K562 (cell line): Measurements from ENCODE around the gene INCA1. TPM values are rescaled to one million over a fixed set of nuclear protein-coding genes. Genes with fewer than 3 reads are reported as not detected.

ENCODE experiments used
- EP300 ChIP-seq: IDR thresholded peaks from 2 replicates; pipeline ENCODE4 v1.6.1; 2012; ENCODE audit warnings: low read length, improper control_type of control experiment
- HDGF ChIP-seq: fragments of 450-650 bp; IDR thresholded peaks from 2 replicates; pipeline ENCODE4 v1.6.1; 2016
- KDM4B ChIP-seq, 2 experiments: fragments of 450-650 bp in 1 of 2; sonication (generic) in 1 of 2; IDR thresholded peaks; 2 replicates each; pipeline ENCODE4 v1.6.1; 2016 to 2017; ENCODE audit warnings: borderline replicate concordance in 2 of 2, antibody characterized with exemption in 1 of 2, low read depth in 1 of 2, mild to moderate bottlenecking in 1 of 2
- NCOA2 ChIP-seq, 2 experiments: fragments of 450-650 bp; IDR thresholded peaks; 2 replicates each; pipeline ENCODE4 v1.6.1; 2018; ENCODE audit warnings: mild to moderate bottlenecking in 2 of 2, moderate library complexity in 1 of 2; ENCODE audit not compliant: partially characterized antibody in 2 of 2
- NCOR1 ChIP-seq: fragments of 450-650 bp; IDR thresholded peaks from 2 replicates; pipeline ENCODE4 v1.6.1; 2016; ENCODE audit warnings: mild to moderate bottlenecking, moderate library complexity
- NFIC ChIP-seq: fragments of 450-650 bp; IDR thresholded peaks from 2 replicates; pipeline ENCODE4 v1.6.1; 2017; ENCODE audit warnings: mild to moderate bottlenecking, inconsistent platforms
- PHB2 ChIP-seq: fragments of 450-650 bp; IDR thresholded peaks from 2 replicates; pipeline ENCODE4 v1.6.1; 2017; ENCODE audit warnings: low read depth
- PTBP1 ChIP-seq: fragments of 200-400 bp; formaldehyde crosslinking; IDR thresholded peaks from 2 replicates; pipeline ENCODE4 v1.6.1; 2017; ENCODE audit warnings: low read depth, low read length
- SIN3B ChIP-seq: fragments of 450-650 bp; IDR thresholded peaks from 2 replicates; pipeline ENCODE4 v1.6.1; 2017; ENCODE audit warnings: low read depth, mild to moderate bottlenecking, moderate library complexity
- SMAD2 ChIP-seq: fragments of 150-350 bp; IDR thresholded peaks from 2 replicates; pipeline ENCODE4 v1.6.1; 2014; ENCODE audit warnings: low read depth, mild to moderate bottlenecking, low read length
- TSC22D4 ChIP-seq: fragments of 450-650 bp; IDR thresholded peaks from 2 replicates; pipeline ENCODE4 v1.6.1; 2016; ENCODE audit warnings: missing genetic modification characterization, missing biosample characterization, control low read depth
- ZBTB26 ChIP-seq: fragments of 450-650 bp; formaldehyde crosslinking; IDR thresholded peaks from 2 replicates; pipeline ENCODE4 v1.4.0; 2022; ENCODE audit warnings: missing genetic modification characterization
- ZNF174 ChIP-seq: fragments of 250-450 bp; sonication (Bioruptor Pico); IDR thresholded peaks from 2 replicates; pipeline ENCODE4 v1.4.0; 2020; ENCODE audit warnings: mild to moderate bottlenecking
- ZNF24 ChIP-seq: fragments of 450-650 bp; IDR thresholded peaks from 2 replicates; pipeline ENCODE4 v1.6.1; 2016
- ZNF282 ChIP-seq: sonication (generic); formaldehyde crosslinking; IDR thresholded peaks from 2 replicates; pipeline ENCODE4 v1.8.1; 2023; ENCODE audit warnings: missing genetic modification reagents
- ZNF668 ChIP-seq: fragments of 250-450 bp; sonication (Bioruptor Pico); IDR thresholded peaks from 2 replicates; pipeline ENCODE4 v1.8.0; 2022; ENCODE audit warnings: mild to moderate bottlenecking, inconsistent platforms
- ZSCAN29 ChIP-seq: fragments of 450-650 bp; IDR thresholded peaks from 2 replicates; pipeline ENCODE4 v1.6.1; 2017
- polyA plus RNA-seq, 8 experiments: library from polyadenylated mRNA; depleted of rRNA in 4 of 8; stranded (reverse) in 5 of 8; unstranded in 3 of 8; fragments of >200 nt; fragmentation: Nextera tagmentation in 2 of 8; fragmentation: Illumina TruSeq in 1 of 8; extraction: Ambion mirVana in 2 of 8; extraction: Trizol in 1 of 8; gene quantifications; 2 replicates each; pipeline versions ENCODE4 v1.2.1 to v1.2.3, GENCODE V29; 2011 to 2014; ENCODE audit warnings: inconsistent platforms in 1 of 8, missing spikeins in 1 of 8
- total RNA-seq, 7 experiments: library from RNA; depleted of rRNA in 6 of 7; stranded (reverse); fragments of >200 nt in 6 of 7; fragmentation: Illumina TruSeq in 2 of 7; extraction: Trizol in 2 of 7; gene quantifications; 2 replicates each; pipeline versions ENCODE4 v1.2.1 to v1.2.3, GENCODE V29; 2011 to 2021; ENCODE audit warnings: low replicate concordance in 1 of 7
- TF ChIP-seq, protein P1 (sequence below): fragments of 250-450 bp; sonication (Bioruptor Pico); IDR thresholded peaks from 2 replicates; pipeline ENCODE4 v1.5.0; 2021; ENCODE audit warnings: mild to moderate bottlenecking, borderline replicate concordance
- TF ChIP-seq, protein P2 (sequence below): fragments of 250-450 bp; sonication (Bioruptor Pico); IDR thresholded peaks from 2 replicates; pipeline ENCODE4 v1.8.0; 2021; ENCODE audit warnings: moderate library complexity, mild to moderate bottlenecking, inconsistent platforms
- TF ChIP-seq, protein P3 (sequence below): fragments of 450-650 bp; formaldehyde crosslinking; IDR thresholded peaks from 2 replicates; pipeline ENCODE4 v1.4.0; 2022; ENCODE audit warnings: mild to moderate bottlenecking, moderate library complexity

INCA1 gene
- total and polyA plus RNA-seq, 9 of the 15 experiments (the other 6 are each of a cell fraction or from before 2014, with no cell fraction given): 0.08 to 0.50 (median 0.13) TPM; not detected in 4

DNA sequence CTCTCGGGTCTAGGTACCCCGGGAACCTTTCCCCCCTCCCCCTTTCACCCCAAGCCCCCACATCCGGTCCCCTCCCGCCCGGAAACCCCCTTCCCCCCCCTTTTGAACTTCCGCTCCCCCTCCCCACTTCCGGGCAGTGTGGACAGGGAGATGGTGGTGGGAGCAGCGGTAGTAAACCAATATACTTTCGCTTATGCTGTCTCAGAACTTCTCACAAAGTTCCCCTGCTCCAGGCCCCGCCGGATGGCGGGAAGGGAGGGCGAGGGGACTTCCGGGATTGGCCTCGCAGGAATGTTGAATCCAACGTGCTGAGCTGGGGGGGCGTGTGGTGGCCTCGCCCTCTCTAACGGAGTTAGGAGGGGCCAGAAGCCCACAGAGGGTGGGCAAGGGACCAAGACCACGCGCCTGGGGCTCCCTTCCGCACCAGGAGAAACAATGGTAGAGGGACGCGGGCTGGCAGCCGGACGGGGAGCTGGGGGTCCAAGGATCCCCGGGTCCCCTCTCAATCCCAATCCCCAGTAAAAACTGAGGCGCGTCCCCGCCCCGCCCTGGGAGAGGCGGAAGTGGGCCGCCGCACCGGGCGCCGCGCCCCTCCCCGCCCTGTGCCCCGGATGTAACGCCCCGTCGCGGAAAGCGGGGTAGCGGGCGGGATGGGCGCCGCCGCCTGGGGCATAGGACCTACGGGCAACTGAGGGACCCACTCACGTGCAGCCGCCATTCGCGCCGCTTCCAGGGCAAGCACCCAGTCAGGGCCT, 49.7 kb downstream of the INCA1 start (continued):
- TF ChIP-seq SIN3B (no peak), ZNF174 (CRISPR knock-in tag) (no peak), ZBTB26 (no peak), ZNF668 (CRISPR knock-in tag) (no peak), ZNF282 (CRISPR knock-in tag) (no peak), ZSCAN29 (no peak), SMAD2 (no peak), EP300 (no peak), PHB2 (no peak), TSC22D4 (tag) (no peak), NCOA2 (IDR thresholded peaks at IDR 0.05; ENCODE audit: partially characterized antibody in 2 of 2) (no peak), HDGF (no peak), NFIC (no peak), NCOR1 (no peak), PTBP1 (no peak), ZNF24 (no peak), KDM4B (IDR thresholded peaks at IDR 0.05; ENCODE audit: borderline replicate concordance in 2 of 2, low read depth in 1 of 2) (no peak)
- TF ChIP-seq, protein P1, sequence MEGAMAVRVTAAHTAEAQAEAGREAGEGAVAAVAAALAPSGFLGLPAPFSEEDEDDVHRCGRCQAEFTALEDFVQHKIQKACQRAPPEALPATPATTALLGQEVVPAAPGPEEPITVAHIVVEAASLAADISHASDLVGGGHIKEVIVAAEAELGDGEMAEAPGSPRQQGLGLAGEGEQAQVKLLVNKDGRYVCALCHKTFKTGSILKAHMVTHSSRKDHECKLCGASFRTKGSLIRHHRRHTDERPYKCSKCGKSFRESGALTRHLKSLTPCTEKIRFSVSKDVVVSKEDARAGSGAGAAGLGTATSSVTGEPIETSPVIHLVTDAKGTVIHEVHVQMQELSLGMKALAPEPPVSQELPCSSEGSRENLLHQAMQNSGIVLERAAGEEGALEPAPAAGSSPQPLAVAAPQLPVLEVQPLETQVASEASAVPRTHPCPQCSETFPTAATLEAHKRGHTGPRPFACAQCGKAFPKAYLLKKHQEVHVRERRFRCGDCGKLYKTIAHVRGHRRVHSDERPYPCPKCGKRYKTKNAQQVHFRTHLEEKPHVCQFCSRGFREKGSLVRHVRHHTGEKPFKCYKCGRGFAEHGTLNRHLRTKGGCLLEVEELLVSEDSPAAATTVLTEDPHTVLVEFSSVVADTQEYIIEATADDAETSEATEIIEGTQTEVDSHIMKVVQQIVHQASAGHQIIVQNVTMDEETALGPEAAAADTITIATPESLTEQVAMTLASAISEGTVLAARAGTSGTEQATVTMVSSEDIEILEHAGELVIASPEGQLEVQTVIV (CRISPR knock-in tag): no peak
- TF ChIP-seq, protein P2, sequence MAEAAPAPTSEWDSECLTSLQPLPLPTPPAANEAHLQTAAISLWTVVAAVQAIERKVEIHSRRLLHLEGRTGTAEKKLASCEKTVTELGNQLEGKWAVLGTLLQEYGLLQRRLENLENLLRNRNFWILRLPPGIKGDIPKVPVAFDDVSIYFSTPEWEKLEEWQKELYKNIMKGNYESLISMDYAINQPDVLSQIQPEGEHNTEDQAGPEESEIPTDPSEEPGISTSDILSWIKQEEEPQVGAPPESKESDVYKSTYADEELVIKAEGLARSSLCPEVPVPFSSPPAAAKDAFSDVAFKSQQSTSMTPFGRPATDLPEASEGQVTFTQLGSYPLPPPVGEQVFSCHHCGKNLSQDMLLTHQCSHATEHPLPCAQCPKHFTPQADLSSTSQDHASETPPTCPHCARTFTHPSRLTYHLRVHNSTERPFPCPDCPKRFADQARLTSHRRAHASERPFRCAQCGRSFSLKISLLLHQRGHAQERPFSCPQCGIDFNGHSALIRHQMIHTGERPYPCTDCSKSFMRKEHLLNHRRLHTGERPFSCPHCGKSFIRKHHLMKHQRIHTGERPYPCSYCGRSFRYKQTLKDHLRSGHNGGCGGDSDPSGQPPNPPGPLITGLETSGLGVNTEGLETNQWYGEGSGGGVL (CRISPR knock-in tag): no peak
- TF ChIP-seq, protein P3, sequence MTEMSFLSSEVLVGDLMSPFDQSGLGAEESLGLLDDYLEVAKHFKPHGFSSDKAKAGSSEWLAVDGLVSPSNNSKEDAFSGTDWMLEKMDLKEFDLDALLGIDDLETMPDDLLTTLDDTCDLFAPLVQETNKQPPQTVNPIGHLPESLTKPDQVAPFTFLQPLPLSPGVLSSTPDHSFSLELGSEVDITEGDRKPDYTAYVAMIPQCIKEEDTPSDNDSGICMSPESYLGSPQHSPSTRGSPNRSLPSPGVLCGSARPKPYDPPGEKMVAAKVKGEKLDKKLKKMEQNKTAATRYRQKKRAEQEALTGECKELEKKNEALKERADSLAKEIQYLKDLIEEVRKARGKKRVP: no peak
